Measurements from ENCODE around the gene MSANTD3. TPM values are rescaled to one million over a fixed set of nuclear protein-coding genes. Genes with fewer than 3 reads are reported as not detected.

Gene MSANTD3
- total and polyA plus RNA-seq, 9 donors = 8.1 to 16.1 (median 14.7) TPM

GRCh38 chr9:100445161-100445902 is 18.4 kb downstream of the MSANTD3 start:
- Histone ChIP-seq H3K36me3 (no peaks in the 10 kb centered on the region), H3K27ac (no peak overlapping the region), H3K9me3 (no peaks in the 10 kb centered on the region), H3K4me3 (no peak overlapping the region), H3K27me3 (no peaks in the 10 kb centered on the region), H3K4me1 (ENCODE audit: insufficient read depth) (peaks cover 2% of the 10 kb centered on the region)
- 92 to 97% (median 93%) methylated on average over 1 of the region's 1 CpG for WGBS, 3 donors
- no peak for DNase-seq
- intact Hi-C loops (cut with DNase I) = no loop called here
- no peak for TF ChIP-seq EP300 (IDR thresholded peaks at IDR 0.05)
- TF ChIP-seq CTCF (IDR thresholded peaks at IDR 0.05) = no peak
- TF ChIP-seq POLR2A (IDR thresholded peaks at IDR 0.05) = no peak

- no peaks in the 10 kb centered on the region for H3K27me3 ChIP-seq
- no peak overlapping the region for H3K27ac ChIP-seq
- H3K36me3 ChIP-seq = no peaks in the 10 kb centered on the region
- H3K9me3 ChIP-seq = no peaks in the 10 kb centered on the region
- 94 to 98% (median 96%) methylated on average over 5 of the region's 5 CpGs for WGBS, 3 donors
- DNase-seq = no peak
- H3K4me1 ChIP-seq (ENCODE audit: insufficient read depth) = peaks cover 2% of the 10 kb centered on the region
- H3K4me3 ChIP-seq = no peak overlapping the region
- TF ChIP-seq EP300 (IDR thresholded peaks at IDR 0.05) (no peak), CTCF (IDR thresholded peaks at IDR 0.05) (no peak)
- intact Hi-C loops (cut with DNase I) = no loop called here
Measured at GRCh38 chr9:100445903-100446549, 19.1 kb downstream of the MSANTD3 start.

GRCh38 chr9:100447041-100447440 is 20.1 kb downstream of the MSANTD3 start:
- no peak overlapping the region for H3K27ac ChIP-seq
- no peaks in the 10 kb centered on the region for H3K27me3 ChIP-seq
- intact Hi-C loops (cut with DNase I) = no loop called here
- no peaks in the 10 kb centered on the region for H3K36me3 ChIP-seq
- no peak overlapping the region for H3K4me3 ChIP-seq
- peaks cover 2% of the 10 kb centered on the region for H3K4me1 ChIP-seq (ENCODE audit: insufficient read depth)
- no peak for DNase-seq
- TF ChIP-seq CTCF (IDR thresholded peaks at IDR 0.05) (no peak), POLR2A (IDR thresholded peaks at IDR 0.05) (no peak), EP300 (IDR thresholded peaks at IDR 0.05) (no peak)
- H3K9me3 ChIP-seq = no peaks in the 10 kb centered on the region

- 92 to 100% (median 98%) methylated on average over 2 of the region's 2 CpGs for WGBS, 3 donors
Measured at GRCh38 chr9:100448266-100448665, 21.3 kb downstream of the MSANTD3 start.

More at GRCh38 chr9:100448266-100448665, 21.3 kb downstream of the MSANTD3 start:
- H3K36me3 ChIP-seq = no peaks in the 10 kb centered on the region
- H3K4me1 ChIP-seq (ENCODE audit: insufficient read depth) = no peaks in the 10 kb centered on the region
- TF ChIP-seq EP300 (IDR thresholded peaks at IDR 0.05) = no peak
- no peak for TF ChIP-seq POLR2A (IDR thresholded peaks at IDR 0.05)
- no peak for TF ChIP-seq CTCF (IDR thresholded peaks at IDR 0.05)
- intact Hi-C loops (cut with DNase I) = no loop called here
- no peak for DNase-seq
- H3K27ac ChIP-seq = no peak overlapping the region
- H3K27me3 ChIP-seq = no peaks in the 10 kb centered on the region
- H3K9me3 ChIP-seq = no peaks in the 10 kb centered on the region
- H3K4me3 ChIP-seq = no peak overlapping the region

All from ovary (tissue), 9 donors.